HG02852 (cell line): ENCODE measurements around the gene P2RY2.

Experiments
- ATAC-seq: cut with Tn5 transposase; IDR thresholded peaks from one replicate; pipeline ENCODE4 v1.9.1; 2021; ENCODE audit warnings: mild to moderate bottlenecking, moderate library complexity; ENCODE audit not compliant: unreplicated experiment

Gene P2RY2

GRCh38 chr11:73241300-73241699 lies 23.2 kb downstream of the P2RY2 start:
- no peak for ATAC-seq

- ATAC-seq = peak; percentile 80
Observed at GRCh38 chr11:73242251-73243092, 24.4 kb downstream of the P2RY2 start.

GRCh38 chr11:73243093-73243485 lies 25.0 kb downstream of the P2RY2 start:
- no peak for ATAC-seq

GRCh38 chr11:73244589-73245240 lies 26.6 kb downstream of the P2RY2 start:
- no peak for ATAC-seq

- no peak for ATAC-seq
Observed at GRCh38 chr11:73245461-73245860, 27.4 kb downstream of the P2RY2 start.

- ATAC-seq = no peak
Observed at GRCh38 chr11:73246303-73246702, 28.2 kb downstream of the P2RY2 start.

- no peak for ATAC-seq
Observed at GRCh38 chr11:73248526-73249185, 30.6 kb downstream of the P2RY2 start.

GRCh38 chr11:73249304-73249703 lies 31.2 kb downstream of the P2RY2 start:
- ATAC-seq = no peak

GRCh38 chr11:73249853-73250783 lies 32.0 kb downstream of the P2RY2 start:
- no peak for ATAC-seq

- no peak for ATAC-seq
Observed at GRCh38 chr11:73252577-73253191, 34.6 kb downstream of the P2RY2 start.

- no peak for ATAC-seq
Observed at GRCh38 chr11:73257342-73258103, 39.4 kb downstream of the P2RY2 start.

GRCh38 chr11:73258104-73259035 lies 40.3 kb downstream of the P2RY2 start:
- ATAC-seq = no peak

GRCh38 chr11:73259406-73260126 lies 41.5 kb downstream of the P2RY2 start:
- ATAC-seq = no peak

- no peak for ATAC-seq
Observed at GRCh38 chr11:73260127-73260457, 42.0 kb downstream of the P2RY2 start.

- no peak for ATAC-seq
Observed at GRCh38 chr11:73262851-73263495, 44.9 kb downstream of the P2RY2 start.

GRCh38 chr11:73263640-73264039 lies 45.6 kb downstream of the P2RY2 start:
- ATAC-seq = no peak

- ATAC-seq = no peak
Observed at GRCh38 chr11:73265278-73265810, 47.3 kb downstream of the P2RY2 start.
